ENCODE results near the gene OR6T1. TPM values are rescaled to one million over a fixed set of nuclear protein-coding genes. Genes with fewer than 3 reads are reported as not detected.

The OR6T1 gene
- polyA plus RNA-seq, 2 of the 4 experiments (the other 2 are of a cell fraction) = not detected

DNA sequence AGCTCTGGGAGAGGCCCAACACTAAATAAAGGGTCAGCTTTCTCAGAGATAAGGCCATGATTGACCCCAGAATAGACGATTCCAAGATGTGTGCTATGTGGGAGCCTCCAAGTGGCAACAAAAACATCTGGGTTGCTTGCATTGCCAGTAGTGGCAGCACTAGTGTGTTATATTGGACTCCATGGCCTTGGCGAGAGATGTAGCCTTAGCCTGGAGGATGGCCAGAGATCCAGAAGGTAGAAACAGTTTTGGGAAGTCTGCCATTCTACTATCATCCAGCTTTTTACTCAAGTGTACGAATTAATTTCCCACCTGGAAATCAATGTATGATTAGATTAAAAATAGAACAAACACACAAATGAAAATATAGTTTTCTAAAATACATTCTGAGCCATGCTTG, 38.7 kb downstream of the OR6T1 start:
- ChIA-PET CTCF (no interaction called here), POLR2A (no interaction called here)
- no peaks in the 10 kb centered on the region for H3K9me3 ChIP-seq
- FAIRE-seq = no peak
- H3K4me2 ChIP-seq = no peak overlapping the region
- no peak for DNase-seq (ENCODE audit: low read depth in 1 of 2, low spot score in 1 of 2)
- WGBS (ENCODE audit: missing lambda C conversion rate) = 11% methylated on average over 3 of the region's 3 CpGs
- no peak overlapping the region for H3K27ac ChIP-seq
- H3K4me1 ChIP-seq = no peaks in the 10 kb centered on the region
- TF ChIP-seq, protein P1, sequence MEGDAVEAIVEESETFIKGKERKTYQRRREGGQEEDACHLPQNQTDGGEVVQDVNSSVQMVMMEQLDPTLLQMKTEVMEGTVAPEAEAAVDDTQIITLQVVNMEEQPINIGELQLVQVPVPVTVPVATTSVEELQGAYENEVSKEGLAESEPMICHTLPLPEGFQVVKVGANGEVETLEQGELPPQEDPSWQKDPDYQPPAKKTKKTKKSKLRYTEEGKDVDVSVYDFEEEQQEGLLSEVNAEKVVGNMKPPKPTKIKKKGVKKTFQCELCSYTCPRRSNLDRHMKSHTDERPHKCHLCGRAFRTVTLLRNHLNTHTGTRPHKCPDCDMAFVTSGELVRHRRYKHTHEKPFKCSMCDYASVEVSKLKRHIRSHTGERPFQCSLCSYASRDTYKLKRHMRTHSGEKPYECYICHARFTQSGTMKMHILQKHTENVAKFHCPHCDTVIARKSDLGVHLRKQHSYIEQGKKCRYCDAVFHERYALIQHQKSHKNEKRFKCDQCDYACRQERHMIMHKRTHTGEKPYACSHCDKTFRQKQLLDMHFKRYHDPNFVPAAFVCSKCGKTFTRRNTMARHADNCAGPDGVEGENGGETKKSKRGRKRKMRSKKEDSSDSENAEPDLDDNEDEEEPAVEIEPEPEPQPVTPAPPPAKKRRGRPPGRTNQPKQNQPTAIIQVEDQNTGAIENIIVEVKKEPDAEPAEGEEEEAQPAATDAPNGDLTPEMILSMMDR (IDR thresholded peaks at IDR 0.05) = no peak
- TF ChIP-seq, protein P2, sequence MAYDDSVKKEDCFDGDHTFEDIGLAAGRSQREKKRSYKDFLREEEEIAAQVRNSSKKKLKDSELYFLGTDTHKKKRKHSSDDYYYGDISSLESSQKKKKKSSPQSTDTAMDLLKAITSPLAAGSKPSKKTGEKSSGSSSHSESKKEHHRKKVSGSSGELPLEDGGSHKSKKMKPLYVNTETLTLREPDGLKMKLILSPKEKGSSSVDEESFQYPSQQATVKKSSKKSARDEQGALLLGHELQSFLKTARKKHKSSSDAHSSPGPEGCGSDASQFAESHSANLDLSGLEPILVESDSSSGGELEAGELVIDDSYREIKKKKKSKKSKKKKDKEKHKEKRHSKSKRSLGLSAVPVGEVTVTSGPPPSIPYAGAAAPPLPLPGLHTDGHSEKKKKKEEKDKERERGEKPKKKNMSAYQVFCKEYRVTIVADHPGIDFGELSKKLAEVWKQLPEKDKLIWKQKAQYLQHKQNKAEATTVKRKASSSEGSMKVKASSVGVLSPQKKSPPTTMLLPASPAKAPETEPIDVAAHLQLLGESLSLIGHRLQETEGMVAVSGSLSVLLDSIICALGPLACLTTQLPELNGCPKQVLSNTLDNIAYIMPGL (CRISPR knock-in tag; IDR thresholded peaks at IDR 0.05; ENCODE audit: borderline replicate concordance) = no peak
- TF ChIP-seq EHMT2 (IDR thresholded peaks at IDR 0.05; ENCODE audit: low read depth) (no peak), EHF (CRISPR knock-in tag; IDR thresholded peaks at IDR 0.05) (no peak), HOXA7 (CRISPR knock-in tag; IDR thresholded peaks at IDR 0.05) (no peak), RFX5 (IDR thresholded peaks at IDR 0.05) (no peak), POLR2A (IDR thresholded peaks at IDR 0.05; ENCODE audit: low read length) (no peak), ESRRA (IDR thresholded peaks at IDR 0.05; ENCODE audit: borderline replicate concordance, low read length) (no peak), HDAC2 (IDR thresholded peaks at IDR 0.05) (no peak), KDM5A (IDR thresholded peaks at IDR 0.05) (no peak), MAZ (IDR thresholded peaks at IDR 0.05; ENCODE audit: borderline replicate concordance, low read depth, low read length) (no peak), FOSL2 (IDR thresholded peaks at IDR 0.05) (no peak), FOSL2 (CRISPR knock-in tag; IDR thresholded peaks at IDR 0.05) (no peak)
- TF ChIP-seq, protein P3, sequence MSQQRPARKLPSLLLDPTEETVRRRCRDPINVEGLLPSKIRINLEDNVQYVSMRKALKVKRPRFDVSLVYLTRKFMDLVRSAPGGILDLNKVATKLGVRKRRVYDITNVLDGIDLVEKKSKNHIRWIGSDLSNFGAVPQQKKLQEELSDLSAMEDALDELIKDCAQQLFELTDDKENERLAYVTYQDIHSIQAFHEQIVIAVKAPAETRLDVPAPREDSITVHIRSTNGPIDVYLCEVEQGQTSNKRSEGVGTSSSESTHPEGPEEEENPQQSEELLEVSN (IDR thresholded peaks at IDR 0.05; ENCODE audit: borderline replicate concordance, low read depth) = no peak
- TF ChIP-seq, protein P4, sequence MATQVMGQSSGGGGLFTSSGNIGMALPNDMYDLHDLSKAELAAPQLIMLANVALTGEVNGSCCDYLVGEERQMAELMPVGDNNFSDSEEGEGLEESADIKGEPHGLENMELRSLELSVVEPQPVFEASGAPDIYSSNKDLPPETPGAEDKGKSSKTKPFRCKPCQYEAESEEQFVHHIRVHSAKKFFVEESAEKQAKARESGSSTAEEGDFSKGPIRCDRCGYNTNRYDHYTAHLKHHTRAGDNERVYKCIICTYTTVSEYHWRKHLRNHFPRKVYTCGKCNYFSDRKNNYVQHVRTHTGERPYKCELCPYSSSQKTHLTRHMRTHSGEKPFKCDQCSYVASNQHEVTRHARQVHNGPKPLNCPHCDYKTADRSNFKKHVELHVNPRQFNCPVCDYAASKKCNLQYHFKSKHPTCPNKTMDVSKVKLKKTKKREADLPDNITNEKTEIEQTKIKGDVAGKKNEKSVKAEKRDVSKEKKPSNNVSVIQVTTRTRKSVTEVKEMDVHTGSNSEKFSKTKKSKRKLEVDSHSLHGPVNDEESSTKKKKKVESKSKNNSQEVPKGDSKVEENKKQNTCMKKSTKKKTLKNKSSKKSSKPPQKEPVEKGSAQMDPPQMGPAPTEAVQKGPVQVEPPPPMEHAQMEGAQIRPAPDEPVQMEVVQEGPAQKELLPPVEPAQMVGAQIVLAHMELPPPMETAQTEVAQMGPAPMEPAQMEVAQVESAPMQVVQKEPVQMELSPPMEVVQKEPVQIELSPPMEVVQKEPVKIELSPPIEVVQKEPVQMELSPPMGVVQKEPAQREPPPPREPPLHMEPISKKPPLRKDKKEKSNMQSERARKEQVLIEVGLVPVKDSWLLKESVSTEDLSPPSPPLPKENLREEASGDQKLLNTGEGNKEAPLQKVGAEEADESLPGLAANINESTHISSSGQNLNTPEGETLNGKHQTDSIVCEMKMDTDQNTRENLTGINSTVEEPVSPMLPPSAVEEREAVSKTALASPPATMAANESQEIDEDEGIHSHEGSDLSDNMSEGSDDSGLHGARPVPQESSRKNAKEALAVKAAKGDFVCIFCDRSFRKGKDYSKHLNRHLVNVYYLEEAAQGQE (IDR thresholded peaks at IDR 0.05) = no peak
- H3K4me3 ChIP-seq = no peak overlapping the region
- ATAC-seq = no peak

DNA sequence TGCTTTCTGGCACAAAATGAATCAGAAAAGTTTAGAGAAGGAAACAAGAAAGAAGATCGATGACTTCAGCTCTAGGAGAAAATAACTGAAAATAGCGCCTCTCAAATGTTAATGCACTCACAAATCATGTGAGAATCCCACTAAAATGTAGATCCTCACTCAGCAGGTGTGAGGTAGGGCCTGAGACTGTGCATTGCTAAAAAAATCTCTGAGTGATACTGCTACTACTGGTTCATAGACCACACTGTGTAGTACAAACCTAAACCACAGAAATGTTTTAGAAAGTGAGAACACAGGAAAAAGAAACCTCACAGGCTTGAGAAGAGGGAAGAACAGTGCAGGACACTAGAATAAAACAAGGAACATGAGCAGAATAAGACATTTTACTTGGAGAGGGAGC, 39.7 kb downstream of the OR6T1 start:
- H3K9me3 ChIP-seq = no peaks in the 10 kb centered on the region
- ChIA-PET CTCF (no interaction called here), POLR2A (no interaction called here)
- DNase-seq (ENCODE audit: low read depth in 1 of 2, low spot score in 1 of 2) = no peak
- 63% methylated on average over 2 of the region's 2 CpGs for WGBS (ENCODE audit: missing lambda C conversion rate)
- ATAC-seq = no peak
- H3K27ac ChIP-seq = no peak overlapping the region
- FAIRE-seq = no peak
- H3K4me1 ChIP-seq = no peaks in the 10 kb centered on the region
- TF ChIP-seq JUN (IDR thresholded peaks at IDR 0.05) (no peak), ESRRA (IDR thresholded peaks at IDR 0.05; ENCODE audit: borderline replicate concordance, low read length) (no peak), MYC (IDR thresholded peaks at IDR 0.05; ENCODE audit: borderline replicate concordance, low read length) (no peak), PHF8 (IDR thresholded peaks at IDR 0.05; ENCODE audit: borderline replicate concordance, low read depth) (no peak), CEBPB (IDR thresholded peaks at IDR 0.05) (no peak)
- TF ChIP-seq, protein P5, sequence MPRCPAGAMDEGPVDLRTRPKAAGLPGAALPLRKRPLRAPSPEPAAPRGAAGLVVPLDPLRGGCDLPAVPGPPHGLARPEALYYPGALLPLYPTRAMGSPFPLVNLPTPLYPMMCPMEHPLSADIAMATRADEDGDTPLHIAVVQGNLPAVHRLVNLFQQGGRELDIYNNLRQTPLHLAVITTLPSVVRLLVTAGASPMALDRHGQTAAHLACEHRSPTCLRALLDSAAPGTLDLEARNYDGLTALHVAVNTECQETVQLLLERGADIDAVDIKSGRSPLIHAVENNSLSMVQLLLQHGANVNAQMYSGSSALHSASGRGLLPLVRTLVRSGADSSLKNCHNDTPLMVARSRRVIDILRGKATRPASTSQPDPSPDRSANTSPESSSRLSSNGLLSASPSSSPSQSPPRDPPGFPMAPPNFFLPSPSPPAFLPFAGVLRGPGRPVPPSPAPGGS (IDR thresholded peaks at IDR 0.05) = no peak
- H3K4me3 ChIP-seq = no peak overlapping the region
- no peak overlapping the region for H3K4me2 ChIP-seq

Measured in A549 (cell line).